Natural killer cell (primary cell): ENCODE data around the gene BAHCC1. TPM values are rescaled to one million over a fixed set of nuclear protein-coding genes. Genes with fewer than 3 reads are reported as not detected.
A peak's percentile ranks its signal among the peaks of the same experiment; 100 is the strongest.

Experiments used
- ATAC-seq, 3 donors: fragments of 150-1000 bp in 2 of 3; fragments of 200-7000 bp in 1 of 3; cut with Tn5 transposase; 1 replicate in 1 of 3; 2 replicates in 2 of 3; pipeline ENCODE4 v1.10.0; 2021; ENCODE audit warnings: mild to moderate bottlenecking in 2 of 3, moderate library complexity in 2 of 3
- DNase-seq, 2 donors: peaks; one replicate each; pipeline versions ENCODE4 v3.0.0 to v3.0.0-alpha.2; 2013 to 2021; ENCODE audit warnings: mixed read lengths in 1 of 2
- H3K27ac ChIP-seq: one replicate; pipeline ENCODE4 v1.5.1; 2013; ENCODE audit warnings: mild to moderate bottlenecking, low read length
- H3K27me3 ChIP-seq: one replicate; pipeline ENCODE4 v1.6.1; 2013; ENCODE audit warnings: low read length; ENCODE audit not compliant: control insufficient read depth, insufficient read depth
- H3K36me3 ChIP-seq: one replicate; pipeline ENCODE4 v1.6.1; 2013; ENCODE audit warnings: low read length; ENCODE audit not compliant: control insufficient read depth, insufficient read depth
- H3K4me1 ChIP-seq: one replicate; pipeline ENCODE4 v1.6.1; 2013; ENCODE audit warnings: low read length; ENCODE audit not compliant: control insufficient read depth, insufficient read depth
- H3K4me3 ChIP-seq: one replicate; pipeline ENCODE4 v1.5.1; 2013; ENCODE audit warnings: low read length
- H3K9me3 ChIP-seq: one replicate; pipeline ENCODE4 v1.6.1; 2013; ENCODE audit warnings: low read length; ENCODE audit not compliant: control insufficient read depth, insufficient read depth
- H3K27ac Mint-ChIP-seq, 2 donors: one replicate each; pipeline ENCODE4 v1.8.0; 2022; ENCODE audit warnings: mild to moderate bottlenecking in 2 of 2, mixed read lengths in 2 of 2, moderate library complexity in 1 of 2
- H3K27me3 Mint-ChIP-seq, 2 donors: one replicate each; pipeline ENCODE4 v1.8.0; 2022; ENCODE audit warnings: low read depth in 2 of 2, mixed read lengths in 2 of 2
- H3K36me3 Mint-ChIP-seq: one replicate; pipeline ENCODE4 v1.8.0; 2022; ENCODE audit warnings: mixed read lengths
- H3K4me1 Mint-ChIP-seq, 2 donors: one replicate each; pipeline ENCODE4 v1.8.0; 2022; ENCODE audit warnings: mixed read lengths in 2 of 2
- H3K4me3 Mint-ChIP-seq: one replicate; pipeline ENCODE4 v1.8.0; 2022; ENCODE audit warnings: mild to moderate bottlenecking, moderate library complexity, mixed read lengths
- H3K9me3 Mint-ChIP-seq, 2 donors: one replicate each; pipeline ENCODE4 v1.8.0; 2022; ENCODE audit warnings: mixed read lengths in 2 of 2
- CTCF ChIP-seq: fragments of 200-600 bp; IDR thresholded peaks from one replicate; pipeline ENCODE4 v1.8.0; 2022; ENCODE audit warnings: antibody characterized with exemption
- WGBS: methylation state at CpG from one replicate; pipeline ENCODE4 v1.1.7; 2013; ENCODE audit warnings: missing lambda C conversion rate; ENCODE audit not compliant: insufficient coverage; 5-methylcytosine and 5-hydroxymethylcytosine counted together
- intact Hi-C: fragments of 100-400 bp; cut with micrococcal nuclease; formaldehyde crosslinking; loops from one replicate; pipeline ENCODE4 v1.14.2; 2022
- total RNA-seq, 4 donors: library from RNA; stranded (reverse); fragments of 120-200 nt in 1 of 4; gene quantifications; one replicate each; pipeline versions ENCODE4 v1.2.3 to v1.2.4, GENCODE V29; 2013 to 2022

The BAHCC1 gene
- total RNA-seq, 3 donors from 2014 or later (not counting 1 experiment from before 2014, with no cell fraction given) = 2.9 to 17.3 (median 5.7) TPM

GRCh38 chr17:81382851-81383250 is 12.4 kb upstream of the BAHCC1 start:
- peaks cover 24 to 28% of the 10 kb centered on the region in 2 donors for H3K4me1 Mint-ChIP-seq
- no peak overlapping the region for H3K4me3 ChIP-seq
- peak overlapping the region in 1 of 2 donors; percentile 79 for H3K27ac Mint-ChIP-seq
- H3K36me3 Mint-ChIP-seq = no peaks in the 10 kb centered on the region
- H3K27ac ChIP-seq = no peak overlapping the region
- H3K9me3 ChIP-seq = no peaks in the 10 kb centered on the region
- peaks cover 0 to 1% of the 10 kb centered on the region in 2 donors for H3K27me3 Mint-ChIP-seq
- TF ChIP-seq CTCF = no peak
- intact Hi-C loops = no loop called here
- DNase-seq (no peak), ATAC-seq (no peak)
- H3K27me3 ChIP-seq = peaks cover 17% of the 10 kb centered on the region
- H3K9me3 Mint-ChIP-seq = no peaks in the 10 kb centered on the region
- H3K4me3 Mint-ChIP-seq = peak overlapping the region; percentile 76
- 84% methylated on average over 6 of the region's 6 CpGs for WGBS
- no peaks in the 10 kb centered on the region for H3K36me3 ChIP-seq
- H3K4me1 ChIP-seq = peaks cover 50% of the 10 kb centered on the region

- no peaks in the 10 kb centered on the region for H3K9me3 ChIP-seq
- ATAC-seq = no peak
- peaks cover 24 to 28% of the 10 kb centered on the region in 2 donors for H3K4me1 Mint-ChIP-seq
- no peak overlapping the region for H3K27ac ChIP-seq
- peak overlapping the region in 1 of 2 donors; percentile 31 for H3K27ac Mint-ChIP-seq
- intact Hi-C loops = no loop called here
- WGBS = 88% methylated on average over 32 of the region's 32 CpGs
- H3K36me3 ChIP-seq = no peaks in the 10 kb centered on the region
- no peak for TF ChIP-seq CTCF
- no peaks in the 10 kb centered on the region for H3K9me3 Mint-ChIP-seq
- H3K4me3 ChIP-seq = no peak overlapping the region
- H3K27me3 Mint-ChIP-seq = peaks cover 0 to 4% of the 10 kb centered on the region in 2 donors
- no peak for DNase-seq
- H3K27me3 ChIP-seq = peaks cover 21% of the 10 kb centered on the region
- H3K4me1 ChIP-seq = peaks cover 51% of the 10 kb centered on the region
- no peak overlapping the region for H3K4me3 Mint-ChIP-seq
- H3K36me3 Mint-ChIP-seq = no peaks in the 10 kb centered on the region
Measured at GRCh38 chr17:81383504-81384421, 11.5 kb upstream of the BAHCC1 start.

- Mint-ChIP-seq H3K4me1 (peaks cover 24 to 28% of the 10 kb centered on the region in 2 donors), H3K27ac (no peak overlapping the region), H3K9me3 (no peaks in the 10 kb centered on the region), H3K27me3 (peaks cover 0 to 4% of the 10 kb centered on the region in 2 donors), H3K4me3 (peak overlapping the region; percentile 45), H3K36me3 (no peaks in the 10 kb centered on the region)
- H3K4me3 ChIP-seq = no peak overlapping the region
- no peak overlapping the region for H3K27ac ChIP-seq
- H3K9me3 ChIP-seq = no peaks in the 10 kb centered on the region
- 96% methylated on average over 7 of the region's 7 CpGs for WGBS
- H3K4me1 ChIP-seq = peaks cover 51% of the 10 kb centered on the region
- DNase-seq (no peak), ATAC-seq (no peak)
- intact Hi-C loops = no loop called here
- peaks cover 21% of the 10 kb centered on the region for H3K27me3 ChIP-seq
- no peaks in the 10 kb centered on the region for H3K36me3 ChIP-seq
- no peak for TF ChIP-seq CTCF
Measured at GRCh38 chr17:81384929-81385319, 10.3 kb upstream of the BAHCC1 start.
